Activated naive CD4-positive, alpha-beta T cell treated with anti-CD3 and anti-CD28 coated beads, Interleukin-2, amount 50 U/mL, for 24 hours (primary cell): ENCODE results near the gene ZNF501.

Experiments used
- H3K27ac Mint-ChIP-seq: one replicate; pipeline ENCODE4 v1.8.0; 2021; ENCODE audit warnings: mild to moderate bottlenecking, mixed read lengths
- H3K27me3 Mint-ChIP-seq: one replicate; pipeline ENCODE4 v1.8.0; 2021; ENCODE audit warnings: mixed read lengths
- H3K36me3 Mint-ChIP-seq: one replicate; pipeline ENCODE4 v1.8.0; 2021; ENCODE audit warnings: mixed read lengths
- H3K4me1 Mint-ChIP-seq: one replicate; pipeline ENCODE4 v1.8.0; 2021; ENCODE audit warnings: mixed read lengths
- H3K4me3 Mint-ChIP-seq: one replicate; pipeline ENCODE4 v1.8.0; 2021; ENCODE audit warnings: mild to moderate bottlenecking, mixed read lengths
- H3K9me3 Mint-ChIP-seq: one replicate; pipeline ENCODE4 v1.8.0; 2021; ENCODE audit warnings: mixed read lengths

The ZNF501 gene

DNA sequence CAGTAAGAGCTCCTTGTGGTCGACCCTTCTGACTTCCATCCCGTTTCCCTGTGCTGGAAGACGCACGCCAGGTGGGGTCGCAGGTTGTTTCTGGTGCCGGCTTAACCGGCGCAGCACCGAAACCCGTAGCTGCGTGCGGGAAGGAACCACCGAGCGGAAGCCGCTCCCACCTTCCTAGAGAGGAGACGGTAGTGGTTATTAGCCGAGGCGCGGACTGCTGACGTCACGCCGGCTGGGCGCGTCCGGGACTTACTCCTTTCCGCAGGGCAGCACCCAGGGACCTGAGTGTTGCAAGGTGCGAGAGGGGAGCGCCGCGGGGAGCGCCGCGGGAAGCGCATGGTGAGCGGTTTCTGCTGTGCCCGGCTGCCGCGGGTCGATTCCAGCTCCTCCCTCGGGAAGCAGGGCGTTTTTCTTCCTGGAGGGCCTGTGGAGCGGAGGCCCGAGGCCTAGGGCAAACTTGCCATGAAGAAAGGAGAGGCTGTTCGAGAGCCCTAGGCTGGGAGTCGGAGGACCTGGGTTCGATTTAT, at the start of gene ZNF501:
Gene ZNF501, plus strand, starts transcription at position 252 of the 527 bp plus-strand sequence. CDS start 4,787 bp downstream, outside the sequence.
- H3K4me3 Mint-ChIP-seq, result peak within 1 kb of the TSS; percentile 97
- no peaks in the 10 kb centered on the region for H3K27me3 Mint-ChIP-seq
- H3K27ac Mint-ChIP-seq, result peak within 1 kb of the TSS; percentile 86
- H3K36me3 Mint-ChIP-seq, result peaks cover 53% of the 10 kb centered on the region
- H3K9me3 Mint-ChIP-seq, result peaks cover 28% of the 10 kb centered on the region
- peaks cover 14% of the 10 kb centered on the region for H3K4me1 Mint-ChIP-seq

DNA sequence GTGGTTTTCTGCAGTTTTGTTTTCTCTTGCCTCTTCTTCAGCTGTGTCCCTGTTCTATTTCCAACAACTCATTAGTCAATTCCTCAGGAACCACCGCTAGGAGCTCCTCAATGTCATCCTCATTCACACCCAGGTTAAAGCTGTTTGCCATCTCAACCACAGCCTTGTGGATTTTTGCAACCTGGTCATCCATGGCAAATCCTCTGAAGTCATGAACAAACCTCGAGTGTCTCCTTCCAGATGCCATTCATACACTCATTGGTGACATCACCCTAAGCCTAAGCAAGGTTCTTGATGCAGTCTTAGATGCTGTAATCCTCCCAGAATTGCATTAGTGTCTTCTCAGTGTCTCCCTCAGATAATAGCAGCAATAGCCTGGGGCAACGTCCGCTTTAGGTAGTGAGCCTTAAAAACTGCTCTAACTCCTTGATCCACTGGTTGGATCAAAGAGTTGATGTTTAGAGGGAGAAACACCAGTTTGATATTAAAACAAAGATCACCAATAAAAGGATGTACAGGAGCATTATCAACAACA, 48.4 kb upstream of the ZNF501 start:
- Mint-ChIP-seq H3K9me3 (peaks cover 9% of the 10 kb centered on the region), H3K4me3 (no peak overlapping the region), H3K27ac (no peak overlapping the region), H3K27me3 (peaks cover 13% of the 10 kb centered on the region), H3K4me1 (peaks cover 10% of the 10 kb centered on the region), H3K36me3 (peaks cover 26% of the 10 kb centered on the region)

DNA sequence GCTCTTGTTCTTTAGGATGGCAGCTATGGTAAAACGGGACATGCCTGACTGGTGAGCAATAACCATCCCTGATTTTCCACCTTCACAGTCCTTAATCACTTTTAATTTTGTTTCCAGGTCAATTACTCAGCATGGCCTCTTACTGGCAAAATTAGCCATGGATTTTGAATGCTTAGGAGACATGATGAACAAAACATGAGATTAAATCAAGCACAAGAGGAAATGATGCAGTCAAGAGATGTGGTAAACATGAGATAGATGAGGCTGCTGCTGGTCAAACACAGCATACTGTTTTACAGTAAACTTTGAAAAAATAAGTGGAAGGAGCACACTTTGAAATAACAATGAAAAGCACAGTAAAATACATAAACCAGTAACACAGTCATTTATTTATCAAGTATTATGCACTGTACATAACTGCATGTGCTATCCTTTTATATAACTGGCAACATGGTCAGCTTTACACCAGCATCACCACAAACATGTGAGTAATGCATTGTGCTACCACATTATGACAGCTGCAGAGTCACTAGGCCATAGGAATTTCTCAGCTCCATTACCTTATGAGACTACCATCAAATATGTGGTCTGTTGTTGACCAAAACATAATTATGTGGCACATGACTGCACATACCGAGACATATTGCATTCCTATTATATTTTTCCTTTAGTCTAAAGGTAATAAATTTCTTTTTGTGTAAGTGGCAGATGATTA, 47.1 kb upstream of the ZNF501 start:
- no peak overlapping the region for H3K4me3 Mint-ChIP-seq

GRCh38 chr3:44685128-44685800, 44.2 kb upstream of the ZNF501 start:
- Mint-ChIP-seq H3K4me1 (peaks cover 10% of the 10 kb centered on the region), H3K36me3 (peaks cover 42% of the 10 kb centered on the region), H3K27me3 (peaks cover 37% of the 10 kb centered on the region), H3K27ac (peak overlapping the region; percentile 26), H3K4me3 (peak overlapping the region; percentile 78), H3K9me3 (peaks cover 37% of the 10 kb centered on the region)

More for the DNA sequence above, 47.1 kb upstream of the ZNF501 start:
- Mint-ChIP-seq H3K27me3 (peaks cover 22% of the 10 kb centered on the region), H3K4me1 (peaks cover 10% of the 10 kb centered on the region), H3K36me3 (peaks cover 35% of the 10 kb centered on the region), H3K9me3 (peaks cover 22% of the 10 kb centered on the region), H3K27ac (no peak overlapping the region)

DNA sequence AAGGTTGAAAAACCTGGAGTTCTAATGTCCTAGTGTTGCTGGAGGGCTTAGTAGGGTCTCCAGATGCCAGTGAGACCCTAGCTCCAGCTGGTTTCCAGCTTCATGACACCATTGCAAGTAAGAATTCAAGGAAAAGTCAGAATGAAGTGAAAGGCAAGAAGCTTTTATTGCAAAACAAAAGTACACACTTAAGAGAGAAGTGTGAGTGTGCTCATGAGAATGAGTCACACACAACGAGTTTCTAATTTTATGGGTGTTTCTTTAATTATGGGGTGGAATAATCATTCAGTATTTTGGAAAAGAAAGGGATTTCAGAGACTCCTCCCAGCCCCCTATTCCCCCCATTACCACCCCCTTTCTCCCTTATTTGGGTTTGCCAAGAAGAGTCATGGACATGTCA, 41.5 kb upstream of the ZNF501 start:
- peaks cover 48% of the 10 kb centered on the region for H3K9me3 Mint-ChIP-seq

DNA sequence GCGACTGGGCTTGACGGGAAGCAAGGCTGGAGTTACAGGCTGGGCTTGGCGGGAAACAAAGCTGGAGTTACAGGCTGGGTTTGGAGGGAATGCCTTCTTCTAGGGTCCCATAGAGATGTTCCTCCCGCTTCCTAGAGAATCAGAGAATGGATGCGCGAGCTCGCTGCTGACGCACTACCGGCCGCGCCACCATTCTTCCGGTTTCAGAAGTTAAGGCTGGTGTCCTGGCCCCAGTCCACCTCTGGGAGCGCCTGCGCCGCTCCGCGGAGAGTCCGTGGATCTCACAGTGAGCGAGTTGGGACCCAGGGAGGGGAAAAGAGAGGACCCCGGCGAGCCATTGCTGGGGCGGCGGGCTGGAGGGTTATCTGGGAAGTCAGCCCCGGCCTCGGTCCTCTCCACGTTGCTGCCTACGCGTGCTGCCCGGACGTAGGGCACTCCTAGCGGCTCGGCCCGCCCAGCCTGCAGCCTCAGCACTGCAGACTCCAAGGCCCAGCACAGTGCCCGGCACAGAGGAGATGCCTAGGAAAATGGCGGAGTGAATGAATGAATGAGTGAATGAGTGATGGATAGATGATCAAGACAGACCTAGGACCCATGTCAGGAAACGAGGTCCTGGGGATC, 16.9 kb upstream of the ZNF501 start, which contains the start of gene ZNF502:
Gene ZNF502, plus strand, starts transcription at position 206 of the 621 bp plus-strand sequence. CDS start 7,602 bp downstream, outside the sequence.
- peaks cover 14% of the 10 kb centered on the region for H3K4me1 Mint-ChIP-seq
- H3K36me3 Mint-ChIP-seq, result peaks cover 39% of the 10 kb centered on the region
- peaks cover 25% of the 10 kb centered on the region for H3K9me3 Mint-ChIP-seq
- H3K27me3 Mint-ChIP-seq, result peaks cover 30% of the 10 kb centered on the region
- H3K4me3 Mint-ChIP-seq, result peak within 1 kb of the TSS; percentile 92
- H3K27ac Mint-ChIP-seq, result peak within 1 kb of the TSS; percentile 95

More for the DNA sequence above, 41.5 kb upstream of the ZNF501 start:
- Mint-ChIP-seq H3K4me1 (peaks cover 10% of the 10 kb centered on the region), H3K36me3 (peaks cover 37% of the 10 kb centered on the region), H3K4me3 (no peak overlapping the region), H3K27me3 (peaks cover 57% of the 10 kb centered on the region), H3K27ac (no peak overlapping the region)

- no peak overlapping the region for H3K4me3 Mint-ChIP-seq
- peaks cover 53% of the 10 kb centered on the region for H3K36me3 Mint-ChIP-seq
- peaks cover 28% of the 10 kb centered on the region for H3K9me3 Mint-ChIP-seq
Observed at GRCh38 chr3:44721231-44722102, 8.0 kb upstream of the ZNF501 start.

DNA sequence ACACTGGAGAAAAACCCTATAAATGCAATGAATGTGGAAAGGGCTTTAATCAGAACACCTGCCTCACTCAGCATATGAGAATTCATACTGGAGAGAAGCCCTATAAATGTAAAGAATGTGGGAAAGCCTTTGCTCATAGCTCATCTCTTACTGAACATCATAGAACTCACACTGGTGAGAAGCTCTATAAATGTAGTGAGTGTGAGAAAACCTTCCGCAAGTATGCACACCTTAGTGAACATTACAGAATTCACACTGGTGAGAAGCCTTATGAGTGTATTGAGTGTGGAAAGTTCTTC, 7.4 kb upstream of the ZNF501 start:
- H3K27ac Mint-ChIP-seq, result no peak overlapping the region
- H3K4me3 Mint-ChIP-seq, result no peak overlapping the region
- no peaks in the 10 kb centered on the region for H3K4me1 Mint-ChIP-seq
- peaks cover 48% of the 10 kb centered on the region for H3K36me3 Mint-ChIP-seq
- H3K27me3 Mint-ChIP-seq, result peaks cover 1% of the 10 kb centered on the region
- H3K9me3 Mint-ChIP-seq, result peaks cover 23% of the 10 kb centered on the region

More at GRCh38 chr3:44721231-44722102, 8.0 kb upstream of the ZNF501 start:
- H3K4me1 Mint-ChIP-seq, result no peaks in the 10 kb centered on the region
- peaks cover 1% of the 10 kb centered on the region for H3K27me3 Mint-ChIP-seq
- no peak overlapping the region for H3K27ac Mint-ChIP-seq

GRCh38 chr3:44734646-44735168, 5.3 kb downstream of the ZNF501 start:
- no peak overlapping the region for H3K27ac Mint-ChIP-seq
- H3K4me3 Mint-ChIP-seq, result no peak overlapping the region
- H3K36me3 Mint-ChIP-seq, result peaks cover 48% of the 10 kb centered on the region
- no peaks in the 10 kb centered on the region for H3K27me3 Mint-ChIP-seq
- peaks cover 5% of the 10 kb centered on the region for H3K4me1 Mint-ChIP-seq
- peaks cover 34% of the 10 kb centered on the region for H3K9me3 Mint-ChIP-seq

GRCh38 chr3:44761101-44761423, 31.6 kb downstream of the ZNF501 start:
- Mint-ChIP-seq H3K27me3 (no peaks in the 10 kb centered on the region), H3K36me3 (peaks cover 25% of the 10 kb centered on the region), H3K9me3 (peaks cover 9% of the 10 kb centered on the region), H3K27ac (peak overlapping the region; percentile 95), H3K4me3 (peak overlapping the region; percentile 91), H3K4me1 (peaks cover 30% of the 10 kb centered on the region)

DNA sequence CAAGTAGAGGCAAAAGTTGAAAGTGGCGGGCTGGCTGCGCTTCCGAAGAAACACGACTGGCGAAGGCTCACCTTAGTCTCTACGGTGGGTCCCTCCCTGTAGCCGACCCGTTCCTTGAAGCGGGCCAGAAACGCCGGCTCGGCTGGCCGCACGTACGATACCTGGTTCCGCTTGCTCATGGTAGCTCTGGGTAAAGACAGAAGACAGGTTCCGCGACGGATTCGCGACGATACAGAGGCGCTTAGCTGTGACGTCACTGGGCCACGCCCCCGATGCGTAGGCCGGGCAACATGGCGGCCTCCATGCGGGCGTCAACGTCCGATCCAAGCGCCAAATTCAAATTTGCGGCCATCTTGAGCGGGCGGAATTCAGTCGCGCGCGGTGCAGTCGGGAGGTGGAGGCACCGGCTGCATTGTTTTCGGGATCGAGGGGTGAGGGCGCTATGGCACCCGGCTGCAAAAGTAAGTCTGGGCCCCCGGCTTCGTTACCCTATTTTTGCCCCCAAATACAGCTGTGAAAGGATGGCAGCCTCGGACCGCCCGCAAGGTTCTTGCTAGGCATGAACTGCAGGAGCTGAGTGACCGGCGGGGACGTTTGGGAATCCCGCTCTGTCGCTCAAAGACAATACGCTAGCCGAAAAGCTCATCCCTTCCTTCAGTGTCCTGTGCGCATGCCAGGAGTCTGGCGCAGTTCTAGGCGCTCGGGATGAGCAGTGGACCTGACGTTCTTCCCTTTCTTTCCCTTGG, 32.2 kb downstream of the ZNF501 start, which contains the start of the genes KIAA1143 and KIF15:
Gene KIAA1143, minus strand, starts transcription at position 196 of the 746 bp plus-strand sequence. Its CDS starts 17 bp downstream, at position 179.
Gene KIF15, plus strand, starts transcription at position 371 of the 746 bp plus-strand sequence. Its CDS starts 72 bp downstream, at position 443.
- H3K4me3 Mint-ChIP-seq, result peak within 1 kb of the TSS; percentile 91
- H3K27ac Mint-ChIP-seq, result peak within 1 kb of the TSS; percentile 95
- H3K27me3 Mint-ChIP-seq, result no peaks in the 10 kb centered on the region
- H3K36me3 Mint-ChIP-seq, result peaks cover 22% of the 10 kb centered on the region
- peaks cover 9% of the 10 kb centered on the region for H3K9me3 Mint-ChIP-seq
- peaks cover 30% of the 10 kb centered on the region for H3K4me1 Mint-ChIP-seq

DNA sequence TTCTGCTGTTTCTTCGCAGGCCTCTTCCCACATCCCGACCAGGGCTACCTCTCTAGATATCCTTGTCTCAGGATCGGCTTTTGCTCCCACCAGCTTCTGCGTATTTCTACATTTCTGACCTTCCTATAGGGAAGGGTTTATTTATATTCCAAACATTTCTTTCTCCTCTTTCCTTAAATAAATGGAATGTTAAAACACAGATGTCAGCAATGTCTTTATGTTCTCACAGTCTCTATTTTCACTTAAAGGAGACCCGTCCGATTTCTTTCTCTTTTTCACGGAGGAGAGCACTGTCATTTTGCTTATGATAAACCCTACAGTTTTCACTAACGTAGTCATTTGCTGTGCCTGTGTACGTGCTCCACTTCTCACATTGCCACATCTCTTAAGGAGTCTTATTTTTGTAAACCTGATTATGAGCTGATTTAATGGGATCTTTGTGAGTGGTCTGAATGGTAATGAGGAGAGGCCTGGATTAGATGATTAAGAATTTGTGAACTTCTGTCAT, 32.8 kb downstream of the ZNF501 start:
- Mint-ChIP-seq H3K4me3 (peak overlapping the region; percentile 91), H3K27me3 (no peaks in the 10 kb centered on the region), H3K9me3 (peaks cover 7% of the 10 kb centered on the region), H3K36me3 (peaks cover 22% of the 10 kb centered on the region), H3K4me1 (peaks cover 27% of the 10 kb centered on the region), H3K27ac (peak overlapping the region; percentile 71)

DNA sequence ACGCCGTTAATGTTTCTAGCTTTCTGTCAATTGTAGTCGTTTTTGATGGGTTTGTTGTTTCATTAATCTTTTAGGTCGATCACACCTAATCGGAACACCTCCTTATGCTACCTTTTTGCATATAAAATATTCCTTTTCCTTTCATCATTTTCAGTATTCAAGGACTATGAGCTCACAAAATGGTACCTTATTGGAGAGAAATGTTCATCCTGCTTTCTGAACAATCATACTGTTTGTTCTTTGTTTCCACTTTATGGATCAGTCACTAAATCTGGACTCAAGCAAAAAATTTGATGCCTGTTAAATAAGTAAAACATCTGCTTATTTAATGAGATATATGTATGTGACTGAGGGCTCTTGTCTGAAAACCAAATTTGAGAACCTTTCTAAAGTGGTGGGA, 33.3 kb downstream of the ZNF501 start:
- Mint-ChIP-seq H3K27me3 (no peaks in the 10 kb centered on the region), H3K4me1 (peaks cover 23% of the 10 kb centered on the region), H3K9me3 (peaks cover 2% of the 10 kb centered on the region), H3K4me3 (peak overlapping the region; percentile 91), H3K27ac (peak overlapping the region; percentile 71), H3K36me3 (peaks cover 18% of the 10 kb centered on the region)

DNA sequence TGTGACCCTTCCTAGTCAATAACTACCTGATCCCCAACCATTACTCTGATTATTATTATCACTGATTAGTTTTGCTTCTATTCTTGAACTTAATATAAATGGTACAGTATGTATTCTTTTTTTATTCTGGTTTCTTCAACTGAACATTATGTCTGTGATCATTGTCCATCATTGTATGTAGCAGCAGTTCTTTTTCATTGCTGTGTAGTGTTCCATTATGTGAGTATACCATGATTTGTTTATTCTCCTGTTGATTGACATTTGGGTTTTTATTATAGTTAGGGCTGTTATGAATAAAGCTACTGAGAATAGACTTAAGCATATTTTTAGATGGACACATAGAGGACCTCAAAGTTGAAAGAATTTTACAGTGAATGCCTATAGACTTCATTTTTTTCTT, 34.8 kb downstream of the ZNF501 start:
- H3K36me3 Mint-ChIP-seq, result peaks cover 9% of the 10 kb centered on the region
- H3K27me3 Mint-ChIP-seq, result no peaks in the 10 kb centered on the region
- no peak overlapping the region for H3K4me3 Mint-ChIP-seq
- H3K9me3 Mint-ChIP-seq, result no peaks in the 10 kb centered on the region
- peaks cover 12% of the 10 kb centered on the region for H3K4me1 Mint-ChIP-seq
- no peak overlapping the region for H3K27ac Mint-ChIP-seq
